Measurements from ENCODE around the gene ZC3HAV1L.

DNA sequence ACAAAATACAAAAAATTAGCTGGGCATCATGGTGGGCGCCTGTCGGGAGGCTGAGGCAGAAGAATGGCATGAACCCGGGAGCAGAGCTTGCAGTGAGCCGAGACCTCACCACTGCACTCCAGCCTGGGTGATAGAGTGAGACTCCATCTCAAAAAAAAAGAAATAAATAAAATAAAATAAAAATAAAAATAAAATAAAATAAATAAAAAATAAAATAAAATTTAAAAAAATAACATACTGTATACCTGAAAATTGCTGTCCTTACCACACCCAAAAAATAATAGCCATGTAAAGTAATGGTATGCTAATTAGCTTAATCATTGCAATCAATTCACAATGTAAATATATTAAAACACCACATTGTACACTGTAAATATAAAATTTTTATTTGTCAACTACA lies 3.4 kb downstream of the ZC3HAV1L start:
- TF ChIP-seq, protein P1, sequence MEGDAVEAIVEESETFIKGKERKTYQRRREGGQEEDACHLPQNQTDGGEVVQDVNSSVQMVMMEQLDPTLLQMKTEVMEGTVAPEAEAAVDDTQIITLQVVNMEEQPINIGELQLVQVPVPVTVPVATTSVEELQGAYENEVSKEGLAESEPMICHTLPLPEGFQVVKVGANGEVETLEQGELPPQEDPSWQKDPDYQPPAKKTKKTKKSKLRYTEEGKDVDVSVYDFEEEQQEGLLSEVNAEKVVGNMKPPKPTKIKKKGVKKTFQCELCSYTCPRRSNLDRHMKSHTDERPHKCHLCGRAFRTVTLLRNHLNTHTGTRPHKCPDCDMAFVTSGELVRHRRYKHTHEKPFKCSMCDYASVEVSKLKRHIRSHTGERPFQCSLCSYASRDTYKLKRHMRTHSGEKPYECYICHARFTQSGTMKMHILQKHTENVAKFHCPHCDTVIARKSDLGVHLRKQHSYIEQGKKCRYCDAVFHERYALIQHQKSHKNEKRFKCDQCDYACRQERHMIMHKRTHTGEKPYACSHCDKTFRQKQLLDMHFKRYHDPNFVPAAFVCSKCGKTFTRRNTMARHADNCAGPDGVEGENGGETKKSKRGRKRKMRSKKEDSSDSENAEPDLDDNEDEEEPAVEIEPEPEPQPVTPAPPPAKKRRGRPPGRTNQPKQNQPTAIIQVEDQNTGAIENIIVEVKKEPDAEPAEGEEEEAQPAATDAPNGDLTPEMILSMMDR (IDR thresholded peaks at IDR 0.05), result no peak
- TF ChIP-seq POLR2A (IDR thresholded peaks at IDR 0.05), result no peak

Measured in breast epithelium (tissue), 3 donors.